OCI-LY3 (cell line): ENCODE data around the gene NCOA5.

Source experiments
- H2AFZ ChIP-seq: fragments of 200-600, 300-600 bp; shearing (Covaris generic); 2 replicates; pipeline ENCODE4 v1.6.0; 2014; ENCODE audit warnings: antibody characterized with exemption, low read depth, low read length
- H3K27ac ChIP-seq: fragments of 200-600, 300-600 bp; sonication (generic); 2 replicates; pipeline ENCODE4 v1.5.1; 2014; ENCODE audit warnings: mild to moderate bottlenecking, low read length, moderate library complexity, mixed read lengths
- H3K27me3 ChIP-seq: fragments of 200-600, 300-600 bp; sonication (generic); 2 replicates; pipeline ENCODE4 v1.6.1; 2014; ENCODE audit warnings: low read depth, low read length, mixed read lengths
- H3K36me3 ChIP-seq: fragments of 200-600, 300-600 bp; sonication (generic); replicated peaks from 2 replicates; pipeline ENCODE3; 2014; ENCODE audit warnings: low read depth, low read length, mixed read lengths
- H3K4me1 ChIP-seq: fragments of 300-600, 200-600 bp; sonication (generic); 2 replicates; pipeline ENCODE4 v1.6.1; 2014; ENCODE audit warnings: low read length, mixed read lengths
- H3K4me2 ChIP-seq: fragments of 200-600, 300-600 bp; sonication (generic); 2 replicates; pipeline ENCODE4 v1.6.1; 2014; ENCODE audit warnings: low read length, mixed read lengths
- H3K4me3 ChIP-seq: fragments of 300-600, 200-600 bp; sonication (generic); 2 replicates; pipeline ENCODE4 v1.5.1; 2014; ENCODE audit warnings: antibody characterized with exemption, mild to moderate bottlenecking, low read length, moderate library complexity
- H3K79me2 ChIP-seq: fragments of 300-600, 200-600 bp; shearing (Covaris generic); 2 replicates; pipeline ENCODE4 v1.6.1; 2014; ENCODE audit warnings: mild to moderate bottlenecking, low read length, mixed read lengths
- H3K9ac ChIP-seq: fragments of 300-600, 200-600 bp; shearing (Covaris generic); 2 replicates; pipeline ENCODE4 v1.6.0; 2014; ENCODE audit warnings: mild to moderate bottlenecking, low read length, moderate library complexity
- H3K9me3 ChIP-seq: fragments of 200-600, 300-600 bp; shearing (Covaris generic); 2 replicates; pipeline ENCODE4 v1.6.1; 2014; ENCODE audit warnings: low read length, mixed read lengths; ENCODE audit not compliant: insufficient read depth
- H4K20me1 ChIP-seq: fragments of 200-600, 300-600 bp; sonication (generic); 2 replicates; pipeline ENCODE4 v1.6.1; 2016; ENCODE audit warnings: low read length, mixed read lengths; ENCODE audit not compliant: insufficient read depth
- EZH2phosphoT487 ChIP-seq: fragments of 200-600 bp; shearing (Covaris generic); IDR thresholded peaks from 2 replicates; pipeline ENCODE4 v1.6.1; 2018; ENCODE audit warnings: antibody characterized with exemption, mixed run types, low read depth
- TF ChIP-seq, protein P1 (sequence below): fragments of 200-600, 300-600 bp; sonication (generic); IDR thresholded peaks from 2 replicates; pipeline ENCODE4 v1.5.1; 2014; ENCODE audit warnings: antibody characterized with exemption, low read length, low read depth

NCOA5 gene

DNA sequence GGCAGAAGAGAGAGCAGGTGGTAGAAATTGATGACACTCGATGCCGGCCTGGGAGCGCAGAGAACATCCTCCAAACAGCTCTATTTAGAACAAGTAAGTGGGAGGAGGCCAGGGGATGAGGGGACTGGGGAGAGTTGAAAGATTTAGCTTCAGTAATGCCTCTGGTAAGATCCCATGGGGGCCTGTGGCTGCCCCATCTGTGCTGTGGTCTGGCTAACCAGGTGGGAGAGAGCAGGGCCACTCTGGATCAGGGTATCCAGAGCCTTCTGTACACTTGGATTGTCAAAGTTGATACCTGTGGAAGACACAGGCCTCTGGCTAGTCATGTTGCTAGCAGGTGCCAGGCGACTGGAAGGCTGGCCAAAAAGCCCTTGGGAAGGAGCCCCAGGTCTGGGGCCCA, 27.6 kb downstream of the NCOA5 start:
- H3K36me3 ChIP-seq = peaks cover 70% of the 10 kb centered on the region
- peaks cover 10% of the 10 kb centered on the region; the same call in 1 of the 2 replicates for H3K79me2 ChIP-seq
- peaks cover 33% of the 10 kb centered on the region for H4K20me1 ChIP-seq
- H3K9ac ChIP-seq = no peak overlapping the region
- H3K27ac ChIP-seq = no peak overlapping the region
- no peak overlapping the region for H3K4me2 ChIP-seq
- no peaks in the 10 kb centered on the region for H3K9me3 ChIP-seq
- peaks cover 48% of the 10 kb centered on the region for H3K4me1 ChIP-seq
- H3K4me3 ChIP-seq = no peak overlapping the region
- no peaks in the 10 kb centered on the region for H3K27me3 ChIP-seq
- no peak for TF ChIP-seq EZH2phosphoT487
- TF ChIP-seq, protein P1, sequence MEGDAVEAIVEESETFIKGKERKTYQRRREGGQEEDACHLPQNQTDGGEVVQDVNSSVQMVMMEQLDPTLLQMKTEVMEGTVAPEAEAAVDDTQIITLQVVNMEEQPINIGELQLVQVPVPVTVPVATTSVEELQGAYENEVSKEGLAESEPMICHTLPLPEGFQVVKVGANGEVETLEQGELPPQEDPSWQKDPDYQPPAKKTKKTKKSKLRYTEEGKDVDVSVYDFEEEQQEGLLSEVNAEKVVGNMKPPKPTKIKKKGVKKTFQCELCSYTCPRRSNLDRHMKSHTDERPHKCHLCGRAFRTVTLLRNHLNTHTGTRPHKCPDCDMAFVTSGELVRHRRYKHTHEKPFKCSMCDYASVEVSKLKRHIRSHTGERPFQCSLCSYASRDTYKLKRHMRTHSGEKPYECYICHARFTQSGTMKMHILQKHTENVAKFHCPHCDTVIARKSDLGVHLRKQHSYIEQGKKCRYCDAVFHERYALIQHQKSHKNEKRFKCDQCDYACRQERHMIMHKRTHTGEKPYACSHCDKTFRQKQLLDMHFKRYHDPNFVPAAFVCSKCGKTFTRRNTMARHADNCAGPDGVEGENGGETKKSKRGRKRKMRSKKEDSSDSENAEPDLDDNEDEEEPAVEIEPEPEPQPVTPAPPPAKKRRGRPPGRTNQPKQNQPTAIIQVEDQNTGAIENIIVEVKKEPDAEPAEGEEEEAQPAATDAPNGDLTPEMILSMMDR = no peak
- H2AFZ ChIP-seq = no peak overlapping the region

DNA sequence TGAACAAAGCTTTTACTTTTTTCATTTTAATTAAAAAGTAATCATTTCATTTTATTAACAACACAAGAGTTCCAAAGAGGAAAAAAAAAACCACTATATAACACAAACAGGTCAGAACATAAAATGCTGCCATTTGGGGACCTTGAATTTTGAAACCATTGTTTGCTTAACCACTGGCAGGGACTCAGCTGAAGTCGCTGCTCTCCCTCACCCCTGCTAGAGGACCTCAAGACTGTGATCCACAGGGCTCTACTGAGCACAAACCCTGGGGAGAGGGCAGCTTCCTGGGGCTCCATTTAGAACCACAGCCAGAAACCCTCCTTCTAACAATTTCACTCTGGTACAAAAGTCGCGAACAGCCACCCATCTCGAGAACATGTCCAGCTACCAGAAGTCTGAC, 28.8 kb downstream of the NCOA5 start:
- Histone ChIP-seq H3K4me2 (peak overlapping the region; percentile 2), H3K4me1 (peaks cover 48% of the 10 kb centered on the region), H3K27ac (peak overlapping the region; percentile 24), H3K79me2 (peaks cover 10% of the 10 kb centered on the region; the same call in 1 of the 2 replicates), H4K20me1 (peaks cover 44% of the 10 kb centered on the region), H3K9me3 (no peaks in the 10 kb centered on the region), H3K27me3 (no peaks in the 10 kb centered on the region), H3K9ac (no peak overlapping the region), H3K36me3 (peaks cover 59% of the 10 kb centered on the region), H2AFZ (no peak overlapping the region), H3K4me3 (no peak overlapping the region)
- TF ChIP-seq EZH2phosphoT487 = no peak
- TF ChIP-seq, protein P1 = no peak

DNA sequence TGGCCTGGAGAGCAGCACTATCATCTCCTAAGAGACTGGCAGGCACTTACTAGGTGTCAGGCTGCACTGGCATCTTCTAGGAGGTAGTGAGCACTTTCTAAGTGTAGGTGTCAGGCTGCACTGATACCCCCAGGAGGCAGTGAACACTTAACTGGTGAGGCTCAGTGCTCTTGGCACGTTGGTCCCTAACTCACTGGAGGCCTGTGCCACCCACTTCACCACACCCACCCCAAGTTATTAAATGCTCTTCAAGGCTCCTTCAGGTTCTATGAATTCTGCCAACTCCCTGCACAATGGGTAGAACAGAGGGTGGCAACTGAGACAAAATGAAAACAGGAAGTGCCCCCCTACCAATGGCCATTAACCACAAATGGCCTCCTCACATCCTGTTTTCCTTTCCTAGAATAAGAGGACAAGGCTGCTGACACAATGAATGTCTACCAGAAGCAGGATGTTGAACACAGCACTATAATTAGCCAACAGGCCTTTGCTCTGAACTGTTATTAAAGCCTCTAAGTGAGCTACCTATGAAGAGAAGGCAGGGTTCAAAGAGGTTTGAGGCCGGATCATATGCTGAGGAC, 29.4 kb downstream of the NCOA5 start:
- H3K9ac ChIP-seq = no peak overlapping the region
- peak overlapping the region; percentile 2 for H3K4me2 ChIP-seq
- H3K27ac ChIP-seq = peak overlapping the region; percentile 24
- H3K27me3 ChIP-seq = no peaks in the 10 kb centered on the region
- H3K36me3 ChIP-seq = peaks cover 53% of the 10 kb centered on the region
- H4K20me1 ChIP-seq = peaks cover 50% of the 10 kb centered on the region
- H3K4me1 ChIP-seq = peaks cover 48% of the 10 kb centered on the region
- no peak overlapping the region for H2AFZ ChIP-seq
- H3K79me2 ChIP-seq = peaks cover 10% of the 10 kb centered on the region; the same call in 1 of the 2 replicates
- H3K9me3 ChIP-seq = no peaks in the 10 kb centered on the region
- no peak for TF ChIP-seq EZH2phosphoT487
- TF ChIP-seq, protein P1 = no peak
- H3K4me3 ChIP-seq = no peak overlapping the region

DNA sequence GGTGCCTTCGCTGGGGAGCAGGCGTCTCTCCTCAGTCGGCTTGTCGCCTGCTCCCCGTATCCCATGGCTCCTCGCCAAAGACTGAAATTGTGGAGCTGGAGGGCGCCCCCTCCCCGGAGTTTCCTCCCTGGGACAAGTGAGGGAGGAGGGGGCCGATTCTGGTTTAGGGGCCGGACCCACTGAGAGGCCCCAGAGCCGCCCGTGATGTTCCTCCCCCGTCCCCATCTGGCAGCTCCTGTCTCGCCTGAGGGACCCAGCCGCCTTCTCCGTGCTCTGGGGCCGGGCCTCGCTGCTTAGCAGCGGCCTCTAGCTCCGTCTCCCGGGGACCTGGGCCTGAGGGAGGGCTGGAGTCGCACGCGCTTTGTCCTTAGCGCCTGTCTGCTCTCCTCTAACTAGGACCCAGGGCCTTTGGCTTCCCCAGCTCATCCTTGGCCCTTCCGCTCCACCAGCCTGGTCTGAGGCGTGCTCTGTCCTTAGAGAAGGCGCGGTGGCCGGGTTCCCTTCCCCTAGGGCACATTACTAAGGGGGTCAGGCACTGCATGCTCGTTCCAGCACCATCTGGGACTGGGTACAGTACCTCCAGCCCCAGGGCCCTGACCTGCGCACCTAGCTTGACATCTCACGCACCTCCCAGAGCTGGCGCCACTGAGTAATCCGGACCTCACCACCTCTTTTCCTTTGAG, 31.0 kb downstream of the NCOA5 start:
- Histone ChIP-seq H3K27me3 (no peaks in the 10 kb centered on the region), H3K4me3 (no peak overlapping the region), H3K9me3 (no peaks in the 10 kb centered on the region), H4K20me1 (peaks cover 55% of the 10 kb centered on the region), H2AFZ (no peak overlapping the region), H3K4me2 (no peak overlapping the region), H3K79me2 (peaks cover 10% of the 10 kb centered on the region; the same call in 1 of the 2 replicates), H3K4me1 (peaks cover 32% of the 10 kb centered on the region), H3K27ac (no peak overlapping the region), H3K9ac (no peak overlapping the region), H3K36me3 (peaks cover 37% of the 10 kb centered on the region)
- TF ChIP-seq, protein P1 = no peak
- no peak for TF ChIP-seq EZH2phosphoT487
